Measurements from ENCODE around the gene ERN1. TPM values are rescaled to one million over a fixed set of nuclear protein-coding genes. Genes with fewer than 3 reads are reported as not detected.

Gene ERN1
- total RNA-seq, 1 donor from 2014 or later: 52.6 TPM

DNA sequence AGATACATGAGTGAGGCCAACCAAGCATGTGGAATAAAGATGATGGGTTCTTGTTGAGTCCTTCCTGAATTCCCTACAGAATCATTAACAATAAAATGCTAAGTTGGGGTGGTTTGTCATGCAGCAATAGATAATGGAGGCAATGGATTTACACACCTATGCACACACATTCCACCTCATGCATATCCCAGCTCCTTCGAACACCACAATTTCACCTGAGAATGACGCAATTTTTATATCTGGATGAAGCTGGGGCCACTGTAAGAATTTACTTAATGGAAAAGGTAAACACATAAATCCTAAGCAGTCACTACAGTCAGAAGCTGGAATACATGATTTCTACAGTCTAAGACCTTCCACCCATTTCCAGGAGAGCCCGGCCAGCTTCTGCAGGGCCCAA lies 59.7 kb downstream of the ERN1 start:
- H3K4me1 ChIP-seq: peaks cover 17% of the 10 kb centered on the region
- no peak for DNase-seq
- peaks cover 62% of the 10 kb centered on the region for H3K36me3 ChIP-seq
- no peak for ATAC-seq
- TF ChIP-seq CTCF (IDR thresholded peaks at IDR 0.05): no peak
- H3K9me3 ChIP-seq: peaks cover 7% of the 10 kb centered on the region
- H3K27ac ChIP-seq: no peak overlapping the region
- intact Hi-C loops (cut with DNase I): no loop called here
- no peaks in the 10 kb centered on the region for H3K27me3 ChIP-seq
- no peak overlapping the region for H3K4me3 ChIP-seq

DNA sequence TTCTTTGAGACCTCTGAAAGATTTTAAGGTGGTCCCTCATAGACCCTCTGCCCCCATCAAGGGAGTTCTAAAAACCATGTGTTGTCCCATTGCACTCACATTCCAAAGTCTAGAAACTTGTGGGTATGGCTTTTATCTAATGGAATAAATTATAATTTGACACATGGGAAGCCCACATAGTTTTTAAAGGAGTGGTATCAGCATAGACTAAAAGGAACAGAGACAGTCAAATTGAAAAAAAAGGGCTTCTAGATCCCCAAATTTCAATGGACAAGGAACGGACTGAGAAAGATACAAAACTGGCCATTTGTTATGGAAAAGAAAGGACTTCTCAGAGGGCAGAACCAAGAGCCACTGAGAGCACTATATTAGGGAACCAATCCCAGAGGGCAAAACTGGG lies 60.8 kb downstream of the ERN1 start:
- no peaks in the 10 kb centered on the region for H3K27me3 ChIP-seq
- intact Hi-C loops (cut with DNase I): no loop called here
- no peak overlapping the region for H3K4me3 ChIP-seq
- no peak overlapping the region for H3K27ac ChIP-seq
- peaks cover 9% of the 10 kb centered on the region for H3K4me1 ChIP-seq
- H3K36me3 ChIP-seq: peaks cover 66% of the 10 kb centered on the region
- peaks cover 7% of the 10 kb centered on the region for H3K9me3 ChIP-seq
- ATAC-seq (no peak), DNase-seq (no peak)
- TF ChIP-seq CTCF (IDR thresholded peaks at IDR 0.05): no peak

GRCh38 chr17:64067657-64068056 lies 62.3 kb downstream of the ERN1 start:
- Histone ChIP-seq H3K27ac (no peak overlapping the region), H3K27me3 (no peaks in the 10 kb centered on the region), H3K4me3 (no peak overlapping the region), H3K36me3 (peaks cover 76% of the 10 kb centered on the region), H3K9me3 (peaks cover 7% of the 10 kb centered on the region), H3K4me1 (no peaks in the 10 kb centered on the region)
- no peak for DNase-seq
- no peak for ATAC-seq
- TF ChIP-seq CTCF (IDR thresholded peaks at IDR 0.05): no peak
- intact Hi-C loops (cut with DNase I): no loop called here

GRCh38 chr17:64066716-64067115 lies 63.2 kb downstream of the ERN1 start:
- DNase-seq: no peak
- TF ChIP-seq CTCF (IDR thresholded peaks at IDR 0.05): no peak
- Histone ChIP-seq H3K27ac (no peak overlapping the region), H3K36me3 (peaks cover 72% of the 10 kb centered on the region), H3K27me3 (no peaks in the 10 kb centered on the region), H3K4me1 (no peaks in the 10 kb centered on the region), H3K9me3 (peaks cover 7% of the 10 kb centered on the region), H3K4me3 (peak overlapping the region; percentile 6)
- peak; percentile 3 for ATAC-seq
- intact Hi-C loops (cut with DNase I): no loop called here

- ATAC-seq (no peak), DNase-seq (no peak)
- no peaks in the 10 kb centered on the region for H3K4me1 ChIP-seq
- H3K4me3 ChIP-seq: peak overlapping the region; percentile 6
- intact Hi-C loops (cut with DNase I): no loop called here
- H3K27ac ChIP-seq: no peak overlapping the region
- TF ChIP-seq CTCF (IDR thresholded peaks at IDR 0.05): no peak
- no peaks in the 10 kb centered on the region for H3K27me3 ChIP-seq
- H3K9me3 ChIP-seq: peaks cover 7% of the 10 kb centered on the region
- H3K36me3 ChIP-seq: peaks cover 70% of the 10 kb centered on the region
These were observed 64.8 kb downstream of the ERN1 start for GRCh38 chr17:64065161-64065560.

DNA sequence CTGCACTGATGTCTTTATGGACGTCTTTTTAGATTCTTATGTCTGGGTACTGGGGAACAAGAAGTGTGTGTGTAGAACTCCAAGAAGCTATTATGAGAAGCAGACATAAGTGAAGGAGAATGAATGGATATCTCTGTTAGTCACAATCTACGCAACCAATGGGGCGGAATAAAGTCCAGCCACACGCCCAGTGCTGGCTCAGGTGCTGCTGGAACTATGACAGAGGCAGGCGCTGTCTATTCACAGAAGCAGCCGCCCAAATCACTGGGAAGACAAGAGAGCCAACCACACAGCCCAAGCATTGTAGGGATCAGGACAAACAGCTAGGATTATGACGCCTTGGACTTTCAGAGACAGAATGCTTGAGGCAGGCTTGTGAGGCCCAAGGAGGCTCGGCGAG lies 65.6 kb downstream of the ERN1 start:
- ATAC-seq (no peak), DNase-seq (no peak)
- Histone ChIP-seq H3K36me3 (peaks cover 70% of the 10 kb centered on the region), H3K4me3 (peak overlapping the region; percentile 6), H3K27me3 (no peaks in the 10 kb centered on the region), H3K4me1 (no peaks in the 10 kb centered on the region), H3K27ac (no peak overlapping the region), H3K9me3 (peaks cover 4% of the 10 kb centered on the region)
- intact Hi-C loops (cut with DNase I): no loop called here
- no peak for TF ChIP-seq CTCF (IDR thresholded peaks at IDR 0.05)

Data from upper lobe of right lung (tissue), 1 donor.